Hepatic stellate cell (primary cell): ENCODE measurements around the gene ADNP.
"Not testable (repeated sequence)": the region's sequence is repeated elsewhere in the genome, so short reads cannot be mapped to it uniquely, and the experiment has no call there.

Source experiments
- DNase-seq: peaks from one replicate; pipeline ENCODE4 v3.0.0; 2011; ENCODE audit warnings: low spot score

Gene ADNP

DNA sequence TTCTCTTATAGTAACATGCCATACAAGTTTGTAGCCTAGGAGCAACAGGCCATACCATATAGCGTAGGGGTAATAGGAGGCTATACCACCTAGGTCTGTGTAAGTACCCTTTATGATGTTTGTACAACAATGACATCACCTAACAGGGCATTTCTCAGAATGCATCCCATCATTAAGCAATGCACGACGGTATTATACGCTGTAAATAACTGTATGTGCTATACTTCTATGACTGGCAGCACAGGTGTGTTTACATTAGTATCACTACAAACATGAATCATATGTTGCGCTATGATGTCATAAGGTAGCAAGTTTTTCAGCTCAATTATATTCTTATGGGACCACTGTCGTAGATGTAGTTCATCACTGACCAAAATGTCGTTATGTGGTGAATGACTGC lies 31.0 kb downstream of the ADNP start:
- DNase-seq = no peak

DNA sequence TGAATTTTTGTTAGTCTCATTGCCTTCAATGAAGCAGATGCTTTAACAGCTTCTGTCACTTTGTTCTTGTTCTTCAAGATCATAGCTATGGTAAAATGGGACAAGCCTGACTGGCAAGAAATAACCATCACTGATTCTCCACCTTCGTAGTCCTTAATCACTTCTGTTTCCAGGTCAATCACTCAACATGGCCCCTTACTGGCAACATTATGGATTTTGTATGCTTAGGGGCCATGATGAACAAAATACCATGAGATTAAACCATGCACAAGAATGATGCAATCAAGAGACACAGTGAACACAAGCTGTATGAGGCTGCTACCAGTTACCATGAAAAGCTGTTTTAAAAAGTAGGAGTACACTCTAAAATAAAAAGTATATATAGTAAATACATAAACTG lies 32.8 kb downstream of the ADNP start:
- no peak for DNase-seq

DNA sequence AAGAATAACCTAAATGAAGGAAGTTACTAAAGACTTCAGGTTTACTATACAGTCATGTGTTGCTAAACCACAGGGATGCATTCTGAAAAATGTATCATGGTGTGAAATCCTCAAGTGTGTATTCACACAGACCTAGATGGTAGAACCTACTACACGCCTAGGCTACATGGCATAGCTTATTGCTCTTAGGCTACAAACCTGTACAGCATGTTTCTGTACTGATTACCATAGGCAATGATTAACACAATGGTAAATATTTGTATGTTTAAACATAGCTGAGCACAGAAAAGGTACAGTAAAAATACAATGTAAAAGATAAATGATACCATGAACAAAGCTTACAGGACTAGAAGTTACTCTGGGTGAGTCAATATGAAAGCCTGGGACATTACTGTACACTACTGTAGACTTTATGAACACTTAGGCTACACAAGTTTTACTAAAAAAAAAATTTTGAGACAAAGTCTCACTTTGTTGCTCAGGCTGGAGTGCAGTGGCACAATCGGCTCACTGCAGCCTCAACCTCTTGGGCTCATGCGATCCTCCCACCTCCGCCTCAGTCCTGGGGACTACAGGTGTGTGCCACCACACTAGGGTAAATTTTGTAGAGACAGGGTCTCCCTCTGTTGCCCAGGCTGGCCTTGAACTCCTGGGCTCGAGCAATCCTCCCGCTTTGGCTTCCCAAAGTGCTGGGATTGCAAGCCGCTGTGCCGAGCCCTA lies 36.0 kb downstream of the ADNP start:
- no peak for DNase-seq

DNA sequence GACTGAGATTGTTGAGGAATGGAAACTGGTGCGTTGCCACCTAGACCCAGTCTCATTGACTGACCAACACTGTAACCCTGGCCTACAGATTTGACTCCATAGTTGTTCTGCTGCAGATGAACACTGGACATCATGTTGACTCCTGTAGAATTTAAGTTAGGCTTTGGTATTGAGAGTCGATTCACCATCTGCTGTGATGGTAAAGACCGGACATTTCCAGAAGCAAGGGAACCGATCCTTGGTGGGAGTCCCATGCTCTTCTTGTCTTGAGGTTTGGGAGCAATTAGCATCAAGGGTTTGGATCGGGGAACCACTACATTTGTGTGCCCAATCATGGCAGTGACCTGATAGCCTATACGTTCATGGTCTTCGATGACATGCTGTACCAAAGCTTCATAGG lies 37.6 kb downstream of the ADNP start:
- no peak for DNase-seq

DNA sequence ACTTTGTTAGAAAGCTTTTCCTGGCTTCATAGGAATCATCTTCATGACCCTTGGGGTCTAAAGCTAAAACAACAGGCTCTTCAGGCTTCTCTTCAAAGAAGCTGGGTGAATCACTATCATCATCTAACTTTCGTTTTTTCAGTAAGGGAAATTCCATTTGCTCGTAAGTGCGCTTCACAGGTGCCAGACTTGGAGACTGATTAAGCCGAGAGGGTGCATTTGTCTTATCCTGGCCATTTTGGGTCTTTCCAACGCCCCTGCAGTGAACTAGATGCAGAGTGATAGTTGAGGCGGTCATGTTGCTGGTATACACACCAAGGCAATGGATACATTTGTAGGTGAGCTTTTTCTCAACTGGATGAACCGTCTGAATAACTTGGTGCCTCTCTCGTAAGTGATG lies 38.8 kb downstream of the ADNP start:
- no peak for DNase-seq

DNA sequence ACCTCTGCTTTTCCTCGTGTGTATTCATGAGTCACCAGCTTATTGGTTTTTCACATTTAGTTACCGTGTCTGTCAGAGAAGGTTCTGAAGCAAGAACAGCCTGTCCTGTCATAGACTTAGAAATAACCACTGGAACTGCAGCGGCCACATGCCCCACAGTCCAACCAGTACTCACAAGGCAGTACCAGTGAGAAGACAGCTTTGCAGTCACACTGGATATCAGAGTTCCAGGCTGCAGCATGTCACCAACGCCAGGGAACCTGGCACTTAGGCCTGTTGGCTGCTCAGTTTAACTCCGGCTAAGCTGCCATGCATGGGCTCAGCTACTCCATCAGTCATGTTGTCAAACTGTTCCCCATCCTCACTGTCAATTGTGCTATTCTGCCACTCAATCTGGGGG lies 40.1 kb downstream of the ADNP start:
- DNase-seq = no peak

DNA sequence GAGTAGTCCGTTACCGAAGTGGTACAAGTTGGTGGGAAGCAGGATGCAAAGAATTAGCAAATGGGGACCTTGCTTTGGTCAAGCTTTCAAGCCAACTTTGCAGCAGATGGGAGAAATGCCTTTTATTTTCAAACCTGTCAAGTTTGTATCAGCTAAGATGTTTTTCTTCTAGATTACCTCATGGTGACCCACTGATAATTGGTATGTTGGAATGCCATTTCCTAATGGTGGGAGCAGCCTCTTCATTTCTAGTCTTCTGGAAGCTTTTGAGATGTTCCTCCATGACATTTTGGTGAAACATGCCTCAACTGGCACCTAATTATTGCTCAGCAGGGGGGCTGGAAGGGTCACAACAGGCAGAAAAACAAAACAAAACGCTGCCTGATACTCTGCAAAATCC lies 43.7 kb downstream of the ADNP start:
- no peak for DNase-seq

DNA sequence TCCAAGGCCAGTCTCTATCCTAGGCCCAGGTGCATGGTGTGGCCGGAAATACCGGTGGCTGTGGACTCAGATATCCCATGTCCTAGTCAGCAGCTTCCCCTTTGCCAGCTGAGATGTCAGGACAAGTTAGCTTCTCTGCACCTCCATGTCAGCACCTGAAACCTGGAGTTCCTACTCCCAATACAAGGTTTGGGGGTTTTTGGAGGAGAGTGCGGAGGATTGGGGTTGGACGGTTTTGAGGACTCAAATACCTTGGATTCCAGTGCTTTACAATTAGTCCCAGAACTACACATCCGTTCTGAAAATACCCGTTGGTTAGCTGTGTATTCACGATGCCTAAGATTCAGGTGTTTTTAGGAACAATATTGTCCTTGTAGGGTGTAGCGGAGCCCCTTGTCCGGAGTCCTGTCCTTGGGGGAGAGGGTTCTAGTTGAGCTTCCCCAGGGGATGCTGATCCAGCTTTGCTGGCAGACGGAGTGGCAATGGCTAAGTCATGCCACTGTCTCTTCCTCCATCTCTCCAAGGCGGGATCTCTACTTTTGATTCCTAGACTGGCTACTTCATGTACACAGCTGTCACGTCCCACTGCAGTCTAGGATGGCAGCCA lies 45.0 kb downstream of the ADNP start:
- DNase-seq = no peak

DNA sequence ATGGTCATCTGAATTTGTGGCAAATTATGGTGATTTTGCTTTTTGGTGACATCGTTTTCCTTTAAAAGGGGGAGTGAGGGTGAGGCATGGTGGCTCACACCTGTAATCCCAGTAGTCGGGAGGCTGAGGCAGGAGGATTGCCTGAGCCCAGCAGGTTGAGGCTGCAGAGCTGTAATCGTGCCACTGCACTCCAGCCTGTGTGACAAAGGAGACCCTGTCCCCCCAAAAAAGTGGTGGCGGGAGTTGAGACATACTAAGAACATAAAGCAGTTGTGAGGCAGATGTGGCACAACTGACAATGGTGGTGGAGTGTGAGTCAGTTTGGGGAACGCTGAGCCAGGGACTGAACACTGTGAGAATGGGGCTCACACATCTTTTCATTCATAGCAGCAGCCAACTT lies 45.5 kb downstream of the ADNP start:
- DNase-seq = no peak

DNA sequence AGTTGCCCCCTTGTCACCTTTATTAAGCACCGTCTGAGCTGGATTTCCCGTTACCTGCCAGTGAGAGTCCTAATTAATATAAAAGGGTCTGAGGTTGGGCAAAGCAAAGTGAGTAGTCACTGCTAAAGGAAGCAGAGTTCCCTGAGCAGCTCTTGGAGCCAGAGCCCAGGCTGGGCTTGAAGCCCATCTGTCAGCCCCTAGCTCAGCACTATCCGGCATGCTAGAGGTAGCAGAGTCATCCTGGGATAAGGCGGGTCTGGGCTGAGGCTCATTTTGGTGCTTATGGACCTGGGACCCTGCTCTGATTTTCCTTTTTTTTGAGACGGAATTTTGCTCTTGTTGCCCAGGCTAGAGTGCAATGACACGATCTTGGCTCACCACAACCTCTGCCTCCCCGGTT lies 46.2 kb downstream of the ADNP start:
- DNase-seq = no peak

DNA sequence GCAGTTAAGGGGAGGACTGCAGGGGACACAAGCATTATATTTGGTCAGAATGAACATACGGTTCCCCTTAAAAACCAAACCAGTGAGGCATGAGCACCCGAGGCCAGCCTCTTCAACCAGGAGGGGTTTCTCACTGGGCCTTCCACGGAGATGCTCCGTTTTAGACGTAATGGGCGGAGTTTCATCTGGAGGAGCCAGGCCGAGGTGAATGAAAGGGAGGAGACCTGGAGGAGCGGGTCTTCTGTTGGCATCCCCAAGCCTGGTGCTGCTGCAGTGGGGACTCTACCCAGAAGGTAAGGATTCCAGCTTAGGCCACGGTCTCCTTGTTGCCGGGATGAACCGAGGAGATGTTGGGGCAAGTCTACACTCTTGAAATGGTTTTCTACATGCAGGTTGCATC lies 47.4 kb downstream of the ADNP start:
- no peak for DNase-seq

DNA sequence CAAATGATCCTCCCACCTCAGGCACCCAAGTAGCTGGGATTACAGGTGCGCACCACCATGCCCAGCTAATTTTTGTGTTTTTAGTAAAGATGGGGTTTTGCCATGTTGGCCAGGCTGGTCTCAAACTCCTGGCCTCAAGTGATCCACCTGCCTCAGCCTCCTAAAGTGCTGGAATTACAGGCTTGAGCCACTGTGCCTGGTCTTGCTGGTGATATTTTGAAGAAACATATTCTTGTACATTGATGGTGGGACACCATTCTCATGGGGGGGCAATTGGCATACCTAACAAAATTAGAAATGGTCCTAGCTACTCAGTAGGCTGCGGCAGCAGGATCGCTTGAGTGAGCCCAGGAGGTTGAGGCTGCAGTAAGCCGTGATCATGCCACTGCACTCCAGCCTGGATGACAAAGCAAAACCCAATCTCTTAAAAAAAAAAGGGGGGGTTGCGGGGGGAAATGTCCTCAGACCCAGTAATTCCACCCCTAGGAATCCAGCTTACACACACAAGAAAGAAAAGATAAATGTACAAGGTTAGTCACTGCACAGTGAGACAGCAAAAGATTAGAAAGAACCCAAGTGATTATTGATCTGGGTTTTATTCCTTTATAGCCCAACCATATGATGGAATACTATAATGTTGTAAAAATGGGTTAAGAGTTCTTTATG lies 49.3 kb downstream of the ADNP start:
- DNase-seq = not testable (repeated sequence)

DNA sequence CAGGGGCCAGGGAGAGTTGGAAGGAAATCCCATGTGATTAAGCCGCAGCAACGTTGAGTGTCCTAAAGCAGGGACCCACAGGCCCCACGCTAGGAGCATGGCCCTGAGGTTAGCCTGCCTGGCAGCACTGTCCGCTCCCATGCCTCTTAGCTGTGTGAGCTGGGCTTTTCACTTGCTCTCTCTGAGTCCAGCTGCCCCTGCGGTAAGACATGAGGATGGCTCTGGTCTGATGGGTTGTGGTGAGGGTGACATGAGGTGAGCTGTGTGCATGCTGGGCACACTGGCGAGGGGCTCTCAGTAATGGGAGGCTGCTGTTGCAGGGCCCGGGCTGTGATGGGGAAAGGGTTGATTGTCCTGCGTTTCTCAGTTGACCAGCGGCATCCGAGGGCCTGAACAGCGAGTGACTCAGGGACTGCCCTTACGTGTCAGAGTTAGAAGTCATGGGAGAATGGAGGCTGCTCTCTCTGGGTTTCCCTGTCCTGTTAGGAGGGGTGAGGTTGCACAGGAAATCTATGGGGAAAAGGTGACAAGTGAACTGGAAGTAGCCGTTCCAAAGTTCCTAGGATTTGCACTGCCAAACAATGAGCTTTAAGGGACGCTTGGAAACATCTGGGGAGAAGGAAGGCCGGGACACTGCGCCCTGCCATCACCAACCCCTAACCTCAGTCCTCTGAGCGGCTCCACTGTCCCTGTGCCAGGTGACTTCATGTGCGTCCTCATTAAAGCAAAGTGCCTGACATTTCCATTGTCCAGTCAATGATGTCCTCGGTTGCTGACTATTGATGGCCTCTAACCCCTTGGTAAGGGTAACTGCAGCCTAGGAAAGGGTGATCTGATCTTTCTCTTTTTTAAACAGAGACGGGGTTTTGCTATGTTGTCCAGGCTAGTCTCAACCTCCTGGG lies 51.3 kb downstream of the ADNP start:
- no peak for DNase-seq

DNA sequence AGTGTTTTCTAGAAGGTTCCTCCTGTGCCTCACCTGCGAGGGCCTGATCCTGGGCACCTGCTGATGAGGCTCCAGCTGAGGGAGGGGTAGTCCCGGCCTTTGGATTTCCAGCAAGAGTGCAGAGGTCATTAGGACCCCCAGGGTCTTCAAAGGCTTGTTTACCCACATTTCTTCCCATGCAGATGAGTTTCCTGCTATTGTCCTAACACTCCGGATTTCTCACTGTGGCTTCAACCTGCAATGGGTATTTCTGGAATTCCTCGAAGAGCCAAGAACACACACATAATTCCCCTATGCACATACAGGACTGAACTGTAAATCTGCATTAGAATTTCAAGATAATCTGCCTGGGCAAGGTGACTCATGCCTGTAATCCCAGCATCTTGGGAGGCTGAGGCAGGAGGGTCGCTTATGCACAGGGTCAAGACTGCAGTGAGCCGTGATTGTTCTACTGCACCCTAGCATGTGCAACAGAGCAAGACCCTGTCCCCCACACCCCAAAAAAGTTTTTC lies 53.9 kb downstream of the ADNP start:
- no peak for DNase-seq

DNA sequence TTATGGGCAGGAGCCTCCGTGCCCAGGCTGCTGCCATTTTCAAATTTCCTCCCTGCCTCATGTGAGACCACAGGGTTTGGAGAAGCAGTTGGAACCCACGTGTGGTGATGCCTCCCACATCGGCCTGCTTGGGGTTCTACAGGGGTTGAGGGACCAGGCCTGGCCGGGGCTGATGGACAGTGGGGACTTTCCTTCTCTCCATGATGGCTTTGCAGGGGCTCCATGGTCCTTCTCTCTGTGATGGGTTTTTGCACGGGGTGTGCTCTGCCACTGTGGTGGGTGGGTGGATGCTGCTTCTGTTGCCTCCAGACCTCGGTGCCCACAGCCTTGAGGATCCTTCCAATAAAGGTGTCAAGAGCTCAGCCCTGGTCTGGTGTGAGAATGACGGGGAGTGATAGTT lies 54.4 kb downstream of the ADNP start:
- no peak for DNase-seq

DNA sequence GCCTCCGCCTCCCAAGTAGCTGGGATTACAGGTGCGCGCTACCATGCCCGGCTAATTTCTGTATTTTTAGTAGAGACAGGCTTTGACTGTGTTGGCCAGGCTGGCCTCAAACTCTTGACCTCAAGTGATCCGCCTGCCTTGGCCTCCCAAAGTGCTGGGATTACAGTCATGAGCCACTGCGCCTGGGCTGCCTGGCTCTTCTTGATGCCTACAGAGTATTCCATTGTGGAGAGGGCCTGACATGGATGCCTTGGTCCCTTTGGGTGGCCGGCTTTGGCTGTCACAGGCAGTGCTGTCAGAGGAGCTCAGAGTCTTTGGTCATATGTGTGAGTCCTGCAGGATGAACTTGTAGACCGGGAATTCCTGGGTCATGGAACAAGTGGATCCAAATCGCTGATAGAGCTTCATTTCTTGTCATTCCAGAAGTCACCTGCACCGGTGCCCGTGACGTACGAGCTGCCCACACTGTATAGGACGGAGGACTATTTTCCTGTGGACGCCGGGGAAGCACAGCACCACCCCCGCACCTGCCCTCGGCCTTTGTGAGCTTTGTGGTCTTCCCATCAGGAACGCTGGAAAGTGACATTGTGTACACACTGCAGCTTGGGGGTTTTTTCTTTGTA lies 55.1 kb downstream of the ADNP start:
- DNase-seq = no peak

DNA sequence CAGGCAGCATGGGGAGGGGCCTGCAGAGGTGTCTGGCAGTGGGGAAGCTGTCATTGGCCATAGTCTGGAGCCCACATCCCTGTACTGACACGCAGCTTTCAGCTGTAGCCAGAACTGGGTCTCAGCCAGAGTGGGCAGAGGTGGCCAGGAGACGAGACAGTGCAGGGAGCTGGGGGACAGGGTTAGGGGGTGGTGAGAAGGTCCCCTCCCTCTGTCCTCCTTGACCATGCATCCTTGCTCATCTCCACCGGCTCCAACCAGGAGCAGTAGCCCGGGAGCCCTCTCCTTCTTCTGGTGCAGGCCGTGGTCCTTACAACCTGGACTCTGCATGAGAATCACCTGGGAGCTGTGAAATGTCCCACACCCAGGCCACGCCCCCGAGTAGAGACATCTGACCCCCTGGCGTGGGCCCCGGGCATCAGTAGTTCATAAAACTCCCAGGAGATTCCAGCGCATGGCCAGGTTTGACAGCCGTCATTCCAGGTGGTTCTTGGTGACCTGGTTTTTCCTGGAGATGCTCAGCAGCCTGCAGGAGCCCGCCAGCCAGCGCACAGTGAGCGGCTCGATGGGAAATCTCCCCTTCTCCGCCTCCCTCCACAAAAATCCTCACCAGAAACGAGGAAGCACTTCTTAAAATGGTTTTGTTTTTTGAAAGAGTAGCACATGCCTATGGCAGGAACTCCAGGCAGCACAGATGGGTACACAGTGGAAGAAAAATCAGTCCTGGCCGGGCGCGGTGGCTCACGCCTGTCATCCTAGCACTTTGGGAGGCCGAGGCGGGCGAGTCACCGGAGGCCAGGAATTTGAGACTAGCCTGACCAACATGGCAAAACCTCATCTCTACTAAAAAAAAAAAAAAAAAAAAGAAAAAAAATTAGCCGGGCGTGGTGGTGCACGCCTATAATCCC lies 56.2 kb downstream of the ADNP start:
- DNase-seq = no peak

DNA sequence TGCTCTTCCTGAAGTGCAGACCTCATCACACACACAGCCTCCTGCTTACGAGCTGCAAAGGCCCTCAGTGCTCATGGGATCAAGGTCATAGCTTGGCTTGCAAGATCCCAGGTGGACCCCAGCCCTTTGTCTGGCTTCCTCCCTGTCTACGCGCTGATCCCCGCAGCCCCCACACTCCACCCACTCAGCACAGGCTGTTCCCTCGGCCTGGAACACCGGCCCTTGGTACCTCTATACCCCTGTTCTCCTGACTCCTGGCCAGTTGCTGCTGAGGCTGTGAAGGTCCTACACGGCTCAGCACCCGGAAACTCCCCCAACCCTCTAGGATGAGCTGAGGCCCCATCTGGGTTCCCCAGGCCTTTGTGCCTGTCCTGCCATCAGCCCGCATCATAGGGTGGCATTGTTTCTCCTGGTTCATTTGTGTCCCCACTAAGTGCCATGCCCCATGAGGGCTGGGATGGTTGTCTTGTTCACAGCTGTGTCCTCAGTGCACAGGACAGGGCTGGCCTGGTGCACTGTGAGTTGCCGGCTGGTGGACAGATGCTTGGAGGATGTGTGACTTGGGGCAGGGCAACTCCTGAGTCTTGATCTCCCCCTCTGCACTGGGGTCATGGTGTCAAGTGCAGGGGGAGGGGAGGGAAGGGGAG lies 57.0 kb downstream of the ADNP start:
- DNase-seq = no peak

DNA sequence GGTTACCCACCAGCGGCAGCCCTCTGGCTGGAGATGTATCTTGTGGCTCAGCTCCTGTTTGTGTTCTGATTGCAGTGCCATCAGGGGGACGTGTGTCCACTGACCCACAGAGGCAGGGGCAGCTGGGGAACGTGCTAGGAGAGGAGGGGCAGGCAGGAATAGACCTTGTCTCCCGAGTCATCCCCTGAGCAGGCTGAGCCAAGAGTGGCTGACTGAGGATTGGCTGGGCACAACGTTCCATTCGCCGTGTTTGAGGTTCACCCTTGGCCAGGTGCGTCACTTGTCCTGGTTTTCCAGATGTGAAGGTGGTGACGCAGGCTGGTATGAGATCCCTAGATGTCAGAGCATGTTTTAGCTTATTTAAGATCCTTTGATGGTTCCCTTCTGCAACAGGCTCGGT lies 57.7 kb downstream of the ADNP start:
- no peak for DNase-seq
